Liver (tissue), 9 donors: ENCODE measurements around the gene LAMP5. TPM values are rescaled to one million over a fixed set of nuclear protein-coding genes. Genes with fewer than 3 reads are reported as not detected.

Experiments used
- DNase-seq: peaks from one replicate; pipeline ENCODE4 v3.0.0-alpha.2; 2017; ENCODE audit warnings: low spot score
- H3K27ac ChIP-seq, 2 donors: one replicate each; pipeline ENCODE4 v1.7.0; 2013; ENCODE audit warnings: inconsistent platforms in 2 of 2, low read length in 2 of 2, control low read depth in 1 of 2, low read depth in 1 of 2, mild to moderate bottlenecking in 1 of 2
- H3K27me3 ChIP-seq, 4 donors: one replicate each; pipeline versions ENCODE4 v1.6.1 to v1.7.0; 2013; ENCODE audit warnings: low read length in 3 of 4, inconsistent platforms in 1 of 4, mild to moderate bottlenecking in 1 of 4, moderate library complexity in 1 of 4; ENCODE audit not compliant: control insufficient read depth in 4 of 4, insufficient read depth in 4 of 4
- H3K36me3 ChIP-seq, 4 donors: one replicate each; pipeline versions ENCODE4 v1.6.1 to v1.7.0; 2013; ENCODE audit warnings: low read length in 3 of 4, mild to moderate bottlenecking in 3 of 4, low read depth in 1 of 4, moderate library complexity in 1 of 4; ENCODE audit not compliant: control insufficient read depth in 4 of 4, insufficient read depth in 3 of 4
- H3K4me1 ChIP-seq, 4 donors: one replicate each; pipeline versions ENCODE4 v1.6.1 to v1.7.0; 2013; ENCODE audit warnings: low read length in 3 of 4, mild to moderate bottlenecking in 3 of 4, moderate library complexity in 1 of 4; ENCODE audit not compliant: control insufficient read depth in 4 of 4, insufficient read depth in 4 of 4
- H3K4me3 ChIP-seq, 3 donors: one replicate each; pipeline versions ENCODE4 v1.6.1 to v1.7.0; 2013; ENCODE audit warnings: low read length in 3 of 3, control low read depth in 1 of 3, low read depth in 1 of 3, mild to moderate bottlenecking in 1 of 3
- H3K9ac ChIP-seq, 2 donors: one replicate each; pipeline ENCODE4 v1.7.0; 2013; ENCODE audit warnings: low read length in 2 of 2, mild to moderate bottlenecking in 2 of 2, moderate library complexity in 2 of 2, control low read depth in 1 of 2, low read depth in 1 of 2
- H3K9me3 ChIP-seq, 4 donors: one replicate each; pipeline versions ENCODE4 v1.6.1 to v1.7.0; 2013; ENCODE audit warnings: low read length in 3 of 4; ENCODE audit not compliant: control insufficient read depth in 4 of 4
- ATF3 ChIP-seq: IDR thresholded peaks from 2 replicates; pipeline ENCODE4 v1.6.1; 2016; ENCODE audit warnings: antibody characterized with exemption
- EGR1 ChIP-seq, 2 donors: IDR thresholded peaks; 2 replicates each; pipeline ENCODE4 v1.6.1; 2016 to 2018; ENCODE audit warnings: antibody characterized with exemption in 2 of 2, low read depth in 2 of 2
- FOXA2 ChIP-seq: IDR thresholded peaks from 2 replicates; pipeline ENCODE4 v1.6.1; 2016; ENCODE audit warnings: antibody characterized with exemption
- GABPA ChIP-seq, 2 donors: IDR thresholded peaks in 1 of 2; conservative IDR thresholded peaks in 1 of 2; 2 replicates each; pipeline ENCODE4 v1.6.1; 2016; ENCODE audit warnings: antibody characterized with exemption in 2 of 2, mild to moderate bottlenecking in 1 of 2, moderate library complexity in 1 of 2
- HNF4A ChIP-seq, 2 donors: conservative IDR thresholded peaks; 2 replicates each; pipeline ENCODE4 v1.6.1; 2016; ENCODE audit warnings: antibody characterized with exemption in 2 of 2, mild to moderate bottlenecking in 2 of 2
- HNF4G ChIP-seq: IDR thresholded peaks from 2 replicates; pipeline ENCODE4 v1.6.1; 2016; ENCODE audit warnings: antibody characterized with exemption
- JUND ChIP-seq, 2 donors: IDR thresholded peaks; 2 replicates each; pipeline ENCODE4 v1.6.1; 2016; ENCODE audit warnings: antibody characterized with exemption in 2 of 2
- NR2F2 ChIP-seq: IDR thresholded peaks from 2 replicates; pipeline ENCODE4 v1.6.1; 2016; ENCODE audit warnings: antibody characterized with exemption
- RAD21 ChIP-seq, 2 donors: IDR thresholded peaks; 2 replicates each; pipeline ENCODE4 v1.6.1; 2016; ENCODE audit warnings: antibody characterized with exemption in 2 of 2, mild to moderate bottlenecking in 2 of 2
- RXRA ChIP-seq, 2 donors: IDR thresholded peaks; 2 replicates each; pipeline ENCODE4 v1.6.1; 2017 to 2018; ENCODE audit warnings: antibody characterized with exemption in 2 of 2, mild to moderate bottlenecking in 1 of 2
- TAF1 ChIP-seq: conservative IDR thresholded peaks from 2 replicates; pipeline ENCODE4 v1.6.1; 2016; ENCODE audit warnings: antibody characterized with exemption, mild to moderate bottlenecking
- YY1 ChIP-seq: IDR thresholded peaks from 2 replicates; pipeline ENCODE4 v1.6.1; 2016; ENCODE audit warnings: antibody characterized with exemption, mild to moderate bottlenecking
- WGBS: extraction: QIAGEN DNeasy Blood & Tissue Kit; methylation state at CpG from one replicate; pipeline ENCODE4 v1.1.7; 2013; 5-methylcytosine and 5-hydroxymethylcytosine counted together
- polyA plus RNA-seq, 2 donors: library from polyadenylated mRNA; stranded (reverse) in 1 of 2; unstranded in 1 of 2; fragments of 200-250 nt in 1 of 2; fragments of >200 nt in 1 of 2; fragmentation: Nextera tagmentation in 1 of 2; extraction: Ambion mirVana in 1 of 2; gene quantifications; one replicate each; pipeline versions ENCODE4 v1.2.1 to v1.2.3, GENCODE V29; 2013 to 2015
- total RNA-seq, 2 donors: library from RNA; depleted of rRNA; stranded (reverse); fragments of >200 nt; gene quantifications; one replicate each; pipeline ENCODE4 v1.2.3, GENCODE V29; 2014
- TF ChIP-seq, protein P1 (sequence below): IDR thresholded peaks from 2 replicates; pipeline ENCODE4 v1.6.1; 2016; ENCODE audit warnings: antibody characterized with exemption, mild to moderate bottlenecking
- TF ChIP-seq, protein P2 (sequence below): IDR thresholded peaks from 2 replicates; pipeline ENCODE4 v1.6.1; 2016; ENCODE audit warnings: antibody characterized with exemption
- TF ChIP-seq, protein P3 (sequence below): IDR thresholded peaks from 2 replicates; pipeline ENCODE4 v1.6.1; 2016; ENCODE audit warnings: antibody characterized with exemption
- donor health status: healthy.
- donor health status: healthy.
- donor health status: healthy.
- donor health status: healthy.
- donor health status: healthy.

The LAMP5 gene
- total and polyA plus RNA-seq, 4 donors: 0.08 to 0.09 TPM; not detected in 2

- TF ChIP-seq, protein P1, sequence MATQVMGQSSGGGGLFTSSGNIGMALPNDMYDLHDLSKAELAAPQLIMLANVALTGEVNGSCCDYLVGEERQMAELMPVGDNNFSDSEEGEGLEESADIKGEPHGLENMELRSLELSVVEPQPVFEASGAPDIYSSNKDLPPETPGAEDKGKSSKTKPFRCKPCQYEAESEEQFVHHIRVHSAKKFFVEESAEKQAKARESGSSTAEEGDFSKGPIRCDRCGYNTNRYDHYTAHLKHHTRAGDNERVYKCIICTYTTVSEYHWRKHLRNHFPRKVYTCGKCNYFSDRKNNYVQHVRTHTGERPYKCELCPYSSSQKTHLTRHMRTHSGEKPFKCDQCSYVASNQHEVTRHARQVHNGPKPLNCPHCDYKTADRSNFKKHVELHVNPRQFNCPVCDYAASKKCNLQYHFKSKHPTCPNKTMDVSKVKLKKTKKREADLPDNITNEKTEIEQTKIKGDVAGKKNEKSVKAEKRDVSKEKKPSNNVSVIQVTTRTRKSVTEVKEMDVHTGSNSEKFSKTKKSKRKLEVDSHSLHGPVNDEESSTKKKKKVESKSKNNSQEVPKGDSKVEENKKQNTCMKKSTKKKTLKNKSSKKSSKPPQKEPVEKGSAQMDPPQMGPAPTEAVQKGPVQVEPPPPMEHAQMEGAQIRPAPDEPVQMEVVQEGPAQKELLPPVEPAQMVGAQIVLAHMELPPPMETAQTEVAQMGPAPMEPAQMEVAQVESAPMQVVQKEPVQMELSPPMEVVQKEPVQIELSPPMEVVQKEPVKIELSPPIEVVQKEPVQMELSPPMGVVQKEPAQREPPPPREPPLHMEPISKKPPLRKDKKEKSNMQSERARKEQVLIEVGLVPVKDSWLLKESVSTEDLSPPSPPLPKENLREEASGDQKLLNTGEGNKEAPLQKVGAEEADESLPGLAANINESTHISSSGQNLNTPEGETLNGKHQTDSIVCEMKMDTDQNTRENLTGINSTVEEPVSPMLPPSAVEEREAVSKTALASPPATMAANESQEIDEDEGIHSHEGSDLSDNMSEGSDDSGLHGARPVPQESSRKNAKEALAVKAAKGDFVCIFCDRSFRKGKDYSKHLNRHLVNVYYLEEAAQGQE: no peak
- TF ChIP-seq, protein P2, sequence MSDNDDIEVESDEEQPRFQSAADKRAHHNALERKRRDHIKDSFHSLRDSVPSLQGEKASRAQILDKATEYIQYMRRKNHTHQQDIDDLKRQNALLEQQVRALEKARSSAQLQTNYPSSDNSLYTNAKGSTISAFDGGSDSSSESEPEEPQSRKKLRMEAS: no peak
- TF ChIP-seq HNF4G (no peak), YY1 (no peak)
Measured at GRCh38 chr20:9532069-9532838, 17.9 kb downstream of the LAMP5 start (continued).

- TF ChIP-seq ATF3 (no peak), EGR1 (IDR thresholded peaks at IDR 0.05; ENCODE audit: low read depth in 2 of 2) (no peak), GABPA (IDR thresholded peaks at IDR 0.05 in 1 of 2, conservative IDR thresholded peaks at IDR 0.05 in 1 of 2) (no peak), RAD21 (IDR thresholded peaks at IDR 0.05) (no peak), TAF1 (no peak), RXRA (IDR thresholded peaks at IDR 0.05) (no peak), HNF4A (conservative IDR thresholded peaks at IDR 0.05) (no peak), HNF4G (no peak), FOXA2 (no peak), JUND (IDR thresholded peaks at IDR 0.05) (no peak), YY1 (no peak), NR2F2 (no peak)
- TF ChIP-seq, protein P1: no peak
- TF ChIP-seq, protein P3, sequence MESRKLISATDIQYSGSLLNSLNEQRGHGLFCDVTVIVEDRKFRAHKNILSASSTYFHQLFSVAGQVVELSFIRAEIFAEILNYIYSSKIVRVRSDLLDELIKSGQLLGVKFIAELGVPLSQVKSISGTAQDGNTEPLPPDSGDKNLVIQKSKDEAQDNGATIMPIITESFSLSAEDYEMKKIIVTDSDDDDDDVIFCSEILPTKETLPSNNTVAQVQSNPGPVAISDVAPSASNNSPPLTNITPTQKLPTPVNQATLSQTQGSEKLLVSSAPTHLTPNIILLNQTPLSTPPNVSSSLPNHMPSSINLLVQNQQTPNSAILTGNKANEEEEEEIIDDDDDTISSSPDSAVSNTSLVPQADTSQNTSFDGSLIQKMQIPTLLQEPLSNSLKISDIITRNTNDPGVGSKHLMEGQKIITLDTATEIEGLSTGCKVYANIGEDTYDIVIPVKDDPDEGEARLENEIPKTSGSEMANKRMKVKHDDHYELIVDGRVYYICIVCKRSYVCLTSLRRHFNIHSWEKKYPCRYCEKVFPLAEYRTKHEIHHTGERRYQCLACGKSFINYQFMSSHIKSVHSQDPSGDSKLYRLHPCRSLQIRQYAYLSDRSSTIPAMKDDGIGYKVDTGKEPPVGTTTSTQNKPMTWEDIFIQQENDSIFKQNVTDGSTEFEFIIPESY: no peak
- TF ChIP-seq, protein P2: no peak
- DNase-seq: no peak
- H3K4me3 ChIP-seq: no peak overlapping the region
- H3K4me1 ChIP-seq: no peaks in the 10 kb centered on the region
- H3K27ac ChIP-seq: no peak overlapping the region
- 75% methylated on average over 5 of the region's 5 CpGs for WGBS
- H3K9me3 ChIP-seq: no peaks in the 10 kb centered on the region
- no peak overlapping the region for H3K9ac ChIP-seq
- no peaks in the 10 kb centered on the region for H3K36me3 ChIP-seq
- H3K27me3 ChIP-seq: peaks cover 0 to 4% (median 0%) of the 10 kb centered on the region in 4 donors
Measured at GRCh38 chr20:9534025-9534424, 19.6 kb downstream of the LAMP5 start.
